ENCODE measurements around the gene CDH13. TPM values are rescaled to one million over a fixed set of nuclear protein-coding genes. Genes with fewer than 3 reads are reported as not detected.

The CDH13 gene
- total RNA-seq, 4 donors from 2014 or later = 3.1 to 13.5 (median 8.9) TPM

DNA sequence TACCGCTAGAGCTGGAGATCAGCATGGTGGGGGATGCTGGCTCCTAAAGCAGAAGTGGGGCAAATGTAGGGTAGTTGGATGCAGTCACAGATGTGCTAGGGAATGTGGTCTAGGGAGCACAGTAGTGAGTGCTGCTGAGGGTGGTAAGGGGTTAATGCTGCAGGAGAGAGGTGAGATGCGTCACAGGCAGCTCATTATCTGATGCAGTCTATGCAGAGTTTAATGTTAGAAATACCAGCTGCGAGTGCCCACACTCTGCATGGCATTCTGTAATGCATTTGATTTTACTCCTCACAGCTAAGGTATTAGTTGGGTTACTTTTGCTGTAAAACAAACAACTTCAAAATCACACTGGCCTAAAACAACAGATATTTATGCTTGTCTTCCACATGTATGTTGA lies 689.7 kb downstream of the CDH13 start:
- H3K4me3 ChIP-seq = no peak overlapping the region
- WGBS = 61% methylated on average over 3 of the region's 3 CpGs
- intact Hi-C loops (cut with DNase I) = no loop called here
- DNase-seq (ENCODE audit: extremely low spot score) = no peak
- TF ChIP-seq EP300 (IDR thresholded peaks at IDR 0.05) (no peak), POLR2AphosphoS5 (IDR thresholded peaks at IDR 0.05) (no peak), POLR2A (IDR thresholded peaks at IDR 0.05; ENCODE audit: low read depth) (no peak)
- TF ChIP-seq, protein P1, sequence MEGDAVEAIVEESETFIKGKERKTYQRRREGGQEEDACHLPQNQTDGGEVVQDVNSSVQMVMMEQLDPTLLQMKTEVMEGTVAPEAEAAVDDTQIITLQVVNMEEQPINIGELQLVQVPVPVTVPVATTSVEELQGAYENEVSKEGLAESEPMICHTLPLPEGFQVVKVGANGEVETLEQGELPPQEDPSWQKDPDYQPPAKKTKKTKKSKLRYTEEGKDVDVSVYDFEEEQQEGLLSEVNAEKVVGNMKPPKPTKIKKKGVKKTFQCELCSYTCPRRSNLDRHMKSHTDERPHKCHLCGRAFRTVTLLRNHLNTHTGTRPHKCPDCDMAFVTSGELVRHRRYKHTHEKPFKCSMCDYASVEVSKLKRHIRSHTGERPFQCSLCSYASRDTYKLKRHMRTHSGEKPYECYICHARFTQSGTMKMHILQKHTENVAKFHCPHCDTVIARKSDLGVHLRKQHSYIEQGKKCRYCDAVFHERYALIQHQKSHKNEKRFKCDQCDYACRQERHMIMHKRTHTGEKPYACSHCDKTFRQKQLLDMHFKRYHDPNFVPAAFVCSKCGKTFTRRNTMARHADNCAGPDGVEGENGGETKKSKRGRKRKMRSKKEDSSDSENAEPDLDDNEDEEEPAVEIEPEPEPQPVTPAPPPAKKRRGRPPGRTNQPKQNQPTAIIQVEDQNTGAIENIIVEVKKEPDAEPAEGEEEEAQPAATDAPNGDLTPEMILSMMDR (IDR thresholded peaks at IDR 0.05) = no peak
- no peaks in the 10 kb centered on the region for H3K9me3 ChIP-seq
- no peaks in the 10 kb centered on the region for H3K27me3 ChIP-seq
- no peak overlapping the region for H3K27ac ChIP-seq (replicated peaks in 1 of 4)
- H3K36me3 ChIP-seq = no peaks in the 10 kb centered on the region
- H3K4me1 ChIP-seq = no peaks in the 10 kb centered on the region

DNA sequence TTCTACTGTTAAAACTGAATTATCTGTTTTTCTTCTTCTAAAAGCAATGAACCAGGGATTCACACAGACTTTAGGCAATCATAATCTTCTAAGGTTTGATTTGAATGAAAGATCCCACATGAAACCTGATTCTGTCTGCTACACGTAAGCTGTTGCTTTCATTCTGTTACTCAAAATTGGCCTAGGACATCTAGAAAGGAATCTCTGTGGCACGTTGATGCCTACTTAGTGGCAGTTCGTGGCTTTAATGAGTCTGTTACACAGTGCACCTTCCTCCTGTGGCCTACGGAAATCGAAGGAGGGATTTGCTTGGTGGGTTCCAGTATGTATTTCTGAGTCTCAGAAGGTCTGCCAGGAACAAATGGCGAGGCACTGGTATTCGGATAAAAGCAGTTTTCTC lies 691.6 kb downstream of the CDH13 start:
- H3K9me3 ChIP-seq = no peaks in the 10 kb centered on the region
- no peaks in the 10 kb centered on the region for H3K4me1 ChIP-seq
- no peak overlapping the region for H3K4me3 ChIP-seq
- no peaks in the 10 kb centered on the region for H3K27me3 ChIP-seq
- H3K27ac ChIP-seq (replicated peaks in 1 of 4) = no peak overlapping the region
- no peak for TF ChIP-seq EP300 (IDR thresholded peaks at IDR 0.05)
- TF ChIP-seq POLR2AphosphoS5 (IDR thresholded peaks at IDR 0.05) = no peak
- intact Hi-C loops (cut with DNase I) = no loop called here
- WGBS = 94% methylated on average over 7 of the region's 7 CpGs
- DNase-seq (ENCODE audit: extremely low spot score) = no peak
- H3K36me3 ChIP-seq = no peaks in the 10 kb centered on the region

DNA sequence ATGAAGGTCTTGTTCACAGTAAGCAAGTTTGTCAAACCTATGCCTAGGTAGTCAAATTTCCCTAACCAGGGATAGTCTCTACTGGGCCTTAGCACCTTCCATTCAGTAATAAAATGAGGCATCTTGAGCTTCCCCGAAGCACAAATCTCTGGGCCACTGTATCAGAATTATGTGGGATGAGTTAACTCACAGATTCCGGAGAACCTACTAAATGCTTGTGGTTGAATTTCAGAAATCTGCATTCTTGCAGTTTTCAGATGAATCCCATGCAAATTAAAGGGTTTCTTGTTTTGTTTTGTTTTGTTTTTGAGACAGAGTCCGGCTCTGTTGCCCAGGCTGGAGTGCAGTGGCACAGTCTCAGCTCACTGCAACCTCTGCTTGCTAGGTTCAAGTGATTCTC lies 702.2 kb downstream of the CDH13 start:
- H3K27ac ChIP-seq (replicated peaks in 1 of 4) = no peak overlapping the region
- intact Hi-C loops (cut with DNase I) = no loop called here
- no peak for TF ChIP-seq POLR2AphosphoS5 (IDR thresholded peaks at IDR 0.05)
- TF ChIP-seq POLR2A (IDR thresholded peaks at IDR 0.05; ENCODE audit: low read depth) = no peak
- TF ChIP-seq, protein P1 (IDR thresholded peaks at IDR 0.05) = no peak
- TF ChIP-seq EP300 (IDR thresholded peaks at IDR 0.05) = no peak
- WGBS = 90% methylated on average over 3 of the region's 3 CpGs
- no peaks in the 10 kb centered on the region for H3K36me3 ChIP-seq
- H3K9me3 ChIP-seq = no peaks in the 10 kb centered on the region
- H3K4me3 ChIP-seq = no peak overlapping the region
- no peak for DNase-seq (ENCODE audit: extremely low spot score)
- no peaks in the 10 kb centered on the region for H3K27me3 ChIP-seq
- H3K4me1 ChIP-seq = no peaks in the 10 kb centered on the region

DNA sequence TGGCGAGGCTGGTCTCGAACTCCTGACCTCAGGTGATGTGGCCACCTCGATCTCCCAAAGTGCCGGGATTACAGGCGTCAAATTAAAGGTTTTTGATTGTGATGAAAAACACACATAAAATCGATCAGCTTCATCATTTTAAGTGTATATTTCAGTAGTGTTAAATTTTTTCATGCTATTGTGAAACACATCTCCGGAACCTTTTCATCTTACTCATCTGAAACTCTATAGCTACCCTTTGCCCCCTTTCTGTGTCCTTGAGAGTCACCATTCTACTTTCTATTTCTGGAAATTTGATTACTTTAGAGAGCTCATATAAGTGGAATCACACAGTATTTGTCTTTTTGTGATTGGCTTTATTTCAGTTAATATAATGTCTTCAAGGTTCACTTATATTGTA lies 702.7 kb downstream of the CDH13 start:
- 98% methylated on average over 7 of the region's 7 CpGs for WGBS
- H3K36me3 ChIP-seq = no peaks in the 10 kb centered on the region
- intact Hi-C loops (cut with DNase I) = no loop called here
- no peaks in the 10 kb centered on the region for H3K4me1 ChIP-seq
- TF ChIP-seq, protein P1 (IDR thresholded peaks at IDR 0.05) = no peak
- TF ChIP-seq POLR2A (IDR thresholded peaks at IDR 0.05; ENCODE audit: low read depth) = no peak
- TF ChIP-seq EP300 (IDR thresholded peaks at IDR 0.05) = no peak
- no peak for TF ChIP-seq POLR2AphosphoS5 (IDR thresholded peaks at IDR 0.05)
- H3K27ac ChIP-seq (replicated peaks in 1 of 4) = no peak overlapping the region
- no peak overlapping the region for H3K4me3 ChIP-seq
- no peaks in the 10 kb centered on the region for H3K27me3 ChIP-seq
- no peaks in the 10 kb centered on the region for H3K9me3 ChIP-seq
- no peak for DNase-seq (ENCODE audit: extremely low spot score)

DNA sequence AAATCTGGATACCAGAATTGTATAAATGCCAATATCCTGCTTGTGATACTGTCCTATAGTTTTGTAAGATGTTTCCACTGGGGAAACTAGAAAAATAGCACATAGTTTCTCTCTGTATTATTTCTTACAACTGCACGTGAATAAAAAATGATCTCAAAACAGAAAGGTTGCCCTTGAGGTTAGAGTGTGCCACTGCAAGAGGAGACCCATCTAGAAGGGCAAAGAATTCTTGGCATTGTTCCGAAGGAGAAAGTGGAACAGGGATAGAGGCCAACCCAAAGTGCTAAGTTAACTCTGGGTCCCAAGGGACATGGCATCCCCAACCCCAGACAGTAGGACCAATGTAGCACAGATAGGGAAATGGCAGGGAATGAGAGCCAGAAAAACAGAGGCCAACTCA lies 703.5 kb downstream of the CDH13 start:
- Histone ChIP-seq H3K27ac (replicated peaks in 1 of 4) (no peak overlapping the region), H3K4me3 (no peak overlapping the region), H3K9me3 (no peaks in the 10 kb centered on the region), H3K36me3 (no peaks in the 10 kb centered on the region), H3K27me3 (no peaks in the 10 kb centered on the region), H3K4me1 (no peaks in the 10 kb centered on the region)
- intact Hi-C loops (cut with DNase I) = no loop called here
- WGBS = 70% methylated on average over 2 of the region's 2 CpGs
- no peak for TF ChIP-seq EP300 (IDR thresholded peaks at IDR 0.05)
- no peak for TF ChIP-seq POLR2A (IDR thresholded peaks at IDR 0.05; ENCODE audit: low read depth)
- no peak for TF ChIP-seq POLR2AphosphoS5 (IDR thresholded peaks at IDR 0.05)
- TF ChIP-seq, protein P1 (IDR thresholded peaks at IDR 0.05) = no peak
- DNase-seq (ENCODE audit: extremely low spot score) = no peak

Data from esophagus muscularis mucosa (tissue), 4 donors.